H1 (cell line): Measurements from ENCODE around the gene KIAA0319L. TPM values are rescaled to one million over a fixed set of nuclear protein-coding genes. Genes with fewer than 3 reads are reported as not detected.

Source experiments
- CTCF ChIA-PET: fragments of 300-600 bp; sonication (Branson Sonifier 250); formaldehyde crosslinking; loops from one replicate; lab custom pipeline; 2021; ENCODE audit not compliant: partially characterized antibody; lab: Charles Lee
- POLR2A ChIA-PET: fragments of 300-600 bp; sonication (Branson Sonifier 250); formaldehyde crosslinking; loops from one replicate; lab custom pipeline; 2021; ENCODE audit warnings: inconsistent platforms; ENCODE audit not compliant: partially characterized antibody; lab: Charles Lee
- DNase-seq, 2 experiments: peaks; one replicate each; pipeline versions ENCODE4 v3.0.0 to v3.0.0-alpha.2; 2010 to 2022; ENCODE audit warnings: low spot score in 2 of 2, low read depth in 1 of 2, mixed read lengths in 1 of 2
- FAIRE-seq: peaks from 2 replicates; lab custom pipeline; 2011; peaks lifted over from hg19 to GRCh38; lab: Jason Lieb, UNC
- H2AFZ ChIP-seq: 2 replicates; pipeline ENCODE4 v1.8.1; 2012; ENCODE audit warnings: low read length, inconsistent platforms
- H2AK5ac ChIP-seq: 2 replicates; pipeline ENCODE4 v1.6.1; 2013; ENCODE audit warnings: low read depth, low read length
- H2BK120ac ChIP-seq: replicated peaks from 2 replicates; pipeline ENCODE3; 2013; ENCODE audit warnings: low read depth, low read length, inconsistent platforms
- H2BK12ac ChIP-seq: 2 replicates; pipeline ENCODE4 v1.6.1; 2013; ENCODE audit warnings: low read depth, low read length
- H2BK15ac ChIP-seq: 2 replicates; pipeline ENCODE4 v1.6.1; 2013; ENCODE audit warnings: low read length
- H2BK20ac ChIP-seq: 2 replicates; pipeline ENCODE4 v1.6.1; 2013; ENCODE audit warnings: low read length
- H2BK5ac ChIP-seq: 2 replicates; pipeline ENCODE4 v1.6.1; 2013; ENCODE audit warnings: low read depth, low read length
- H3K14ac ChIP-seq: 2 replicates; pipeline ENCODE4 v1.6.1; 2013; ENCODE audit warnings: inconsistent platforms; ENCODE audit not compliant: insufficient read length
- H3K18ac ChIP-seq: 2 replicates; pipeline ENCODE4 v1.6.1; 2013; ENCODE audit warnings: low read length; ENCODE audit errors: extremely low read depth
- H3K23ac ChIP-seq: 2 replicates; pipeline ENCODE4 v1.6.1; 2013; ENCODE audit warnings: inconsistent platforms; ENCODE audit not compliant: insufficient read length
- H3K23me2 ChIP-seq: 2 replicates; pipeline ENCODE4 v1.6.1; 2013; ENCODE audit warnings: low read depth, low read length
- H3K27ac ChIP-seq: 2 replicates; pipeline ENCODE4 v1.6.1; 2011; ENCODE audit warnings: low read depth, low read length, inconsistent platforms
- H3K27me3 ChIP-seq, 4 experiments: replicated peaks in 1 of 4; 1 replicate in 1 of 4; 2 replicates in 3 of 4; pipeline versions ENCODE4 v1.6.1 to v1.8.1; 2011 to 2013; ENCODE audit warnings: low read length in 3 of 4, mild to moderate bottlenecking in 3 of 4, inconsistent platforms in 2 of 4, mixed read lengths in 2 of 4, moderate library complexity in 1 of 4; ENCODE audit not compliant: control insufficient read depth in 3 of 4, insufficient read depth in 3 of 4; ENCODE audit errors: extremely low read depth in 1 of 4
- H3K36me3 ChIP-seq, 4 experiments: 2 replicates each; pipeline versions ENCODE4 v1.6.1 to v1.8.1; 2011 to 2013; ENCODE audit warnings: mild to moderate bottlenecking in 4 of 4, low read length in 3 of 4, moderate library complexity in 2 of 4, control low read depth in 1 of 4, inconsistent platforms in 1 of 4; ENCODE audit not compliant: insufficient read depth in 4 of 4, control insufficient read depth in 2 of 4
- H3K4ac ChIP-seq: replicated peaks from 2 replicates; pipeline ENCODE3; 2013; ENCODE audit warnings: low read length, low read depth, mixed read lengths, inconsistent platforms; ENCODE audit not compliant: insufficient read length
- H3K4me1 ChIP-seq, 4 experiments: replicated peaks in 1 of 4; 1 replicate in 1 of 4; 2 replicates in 3 of 4; pipeline versions ENCODE4 v1.6.1 to v1.8.1; 2011 to 2013; ENCODE audit warnings: low read length in 3 of 4, inconsistent platforms in 2 of 4, mixed read lengths in 1 of 4; ENCODE audit not compliant: insufficient read depth in 4 of 4, control insufficient read depth in 3 of 4
- H3K4me2 ChIP-seq, 2 experiments: 2 replicates each; pipeline versions ENCODE4 v1.6.1 to v1.8.1; 2011 to 2013; ENCODE audit warnings: low read depth in 2 of 2, low read length in 2 of 2, control low read depth in 1 of 2, inconsistent platforms in 1 of 2, mild to moderate bottlenecking in 1 of 2; ENCODE audit not compliant: insufficient read depth in 1 of 2
- H3K4me3 ChIP-seq, 4 experiments: fragments of 200-600, 300-600 bp in 1 of 4; sonication (generic), shearing (Covaris generic), sonication (Bioruptor Twin) in 1 of 4; 2 replicates each; pipeline versions ENCODE4 v1.5.1 to v1.8.1; 2011 to 2016; ENCODE audit warnings: low read length in 4 of 4, low read depth in 3 of 4, control low read depth in 2 of 4, inconsistent platforms in 2 of 4, mild to moderate bottlenecking in 2 of 4, mixed read lengths in 1 of 4, moderate library complexity in 1 of 4; ENCODE audit not compliant: insufficient read depth in 2 of 4; ENCODE audit errors: extremely low read depth in 1 of 4
- H3K56ac ChIP-seq: replicated peaks from 2 replicates; pipeline ENCODE3; 2013; ENCODE audit warnings: low read depth, mild to moderate bottlenecking, mixed read lengths, low read length, inconsistent platforms; ENCODE audit not compliant: insufficient read length
- H3K79me1 ChIP-seq: 2 replicates; pipeline ENCODE4 v1.6.1; 2013; ENCODE audit warnings: low read depth, low read length, control low read depth
- H3K79me2 ChIP-seq, 2 experiments: 2 replicates each; pipeline versions ENCODE4 v1.6.1 to v1.8.1; 2012 to 2013; ENCODE audit warnings: low read length in 2 of 2, mild to moderate bottlenecking in 2 of 2, inconsistent platforms in 1 of 2; ENCODE audit not compliant: insufficient read depth in 2 of 2, control insufficient read depth in 1 of 2
- H3K9ac ChIP-seq, 4 experiments: replicated peaks in 1 of 4; 1 replicate in 1 of 4; 2 replicates in 3 of 4; pipeline versions ENCODE4 v1.6.1 to v1.8.1; 2011 to 2013; ENCODE audit warnings: low read depth in 3 of 4, low read length in 3 of 4, control low read depth in 2 of 4, mild to moderate bottlenecking in 2 of 4, moderate library complexity in 2 of 4, inconsistent platforms in 1 of 4; ENCODE audit errors: extremely low read depth in 1 of 4
- H3K9me3 ChIP-seq, 2 experiments: 2 replicates each; pipeline versions ENCODE4 v1.6.1 to v1.8.1; 2012 to 2013; ENCODE audit warnings: mild to moderate bottlenecking in 2 of 2, moderate library complexity in 2 of 2, control low read depth in 1 of 2, inconsistent platforms in 1 of 2, low read depth in 1 of 2, low read length in 1 of 2, mixed read lengths in 1 of 2; ENCODE audit not compliant: insufficient read depth in 2 of 2
- H4K20me1 ChIP-seq, 2 experiments: replicated peaks in 1 of 2; 2 replicates each; pipeline versions ENCODE3 to v1.8.1; 2011 to 2013; ENCODE audit warnings: inconsistent platforms in 2 of 2, low read length in 2 of 2, mild to moderate bottlenecking in 1 of 2; ENCODE audit not compliant: insufficient read depth in 2 of 2, control insufficient read depth in 1 of 2
- H4K5ac ChIP-seq: 2 replicates; pipeline ENCODE4 v1.6.1; 2013; ENCODE audit warnings: low read length, low read depth, mixed read lengths, inconsistent platforms; ENCODE audit not compliant: insufficient read length
- H4K8ac ChIP-seq: 2 replicates; pipeline ENCODE4 v1.8.0; 2013; ENCODE audit warnings: mild to moderate bottlenecking, moderate library complexity, low read length, inconsistent platforms; ENCODE audit not compliant: insufficient read depth; ENCODE audit errors: extremely low read depth
- H4K91ac ChIP-seq: replicated peaks from 2 replicates; pipeline ENCODE3; 2013; ENCODE audit warnings: low read length, mixed read lengths, inconsistent platforms; ENCODE audit not compliant: insufficient read length
- CHD2 ChIP-seq: IDR thresholded peaks from 2 replicates; pipeline ENCODE4 v1.6.1; 2012; ENCODE audit warnings: low read length, improper control_type of control experiment
- HDAC2 ChIP-seq, 2 experiments: fragments of 300-600 bp in 1 of 2; sonication (generic) in 1 of 2; IDR thresholded peaks; 2 replicates each; pipeline ENCODE4 v1.6.1; 2011 to 2012; ENCODE audit warnings: low read depth in 2 of 2, low read length in 2 of 2, mild to moderate bottlenecking in 2 of 2, moderate library complexity in 2 of 2, borderline replicate concordance in 1 of 2, inconsistent platforms in 1 of 2
- KDM1A ChIP-seq: fragments of 200-600, 300-600 bp; sonication (generic); IDR thresholded peaks from 2 replicates; pipeline ENCODE4 v1.7.1; 2016; ENCODE audit warnings: mild to moderate bottlenecking, low read length, borderline replicate concordance
- NRF1 ChIP-seq: IDR thresholded peaks from 2 replicates; pipeline ENCODE4 v1.6.1; 2011; ENCODE audit warnings: mild to moderate bottlenecking, low read depth, low read length, improper control_type of control experiment
- PHF8 ChIP-seq: fragments of 200-600 bp; sonication (generic); conservative IDR thresholded peaks from 2 replicates; pipeline ENCODE4 v1.7.1; 2012; ENCODE audit warnings: low read depth, mild to moderate bottlenecking, inconsistent platforms, low read length, moderate library complexity
- RFX5 ChIP-seq: IDR thresholded peaks from 2 replicates; pipeline ENCODE4 v1.6.1; 2011; ENCODE audit warnings: low read depth, low read length, improper control_type of control experiment, borderline replicate concordance
- SIN3A ChIP-seq, 2 experiments: IDR thresholded peaks in 1 of 2; conservative IDR thresholded peaks in 1 of 2; 2 replicates each; pipeline ENCODE4 v1.6.1; 2011 to 2012; ENCODE audit warnings: low read length in 2 of 2, improper control_type of control experiment in 1 of 2, low read depth in 1 of 2, mild to moderate bottlenecking in 1 of 2
- SP2 ChIP-seq: IDR thresholded peaks from 2 replicates; pipeline ENCODE4 v1.6.1; 2012; ENCODE audit warnings: mild to moderate bottlenecking, low read length, inconsistent platforms
- SUZ12 ChIP-seq: fragments of 200-600 bp; sonication (generic); IDR thresholded peaks from 2 replicates; pipeline ENCODE4 v1.6.1; 2012; ENCODE audit warnings: mild to moderate bottlenecking, inconsistent platforms, low read length, moderate library complexity, mixed read lengths
- WGBS, 2 experiments: shearing (Covaris generic) in 1 of 2; methylation state at CpG; one replicate each; pipeline versions ENCODE4 v1.1.6 to v1.1.7; 2013 to 2015; ENCODE audit warnings: low lambda C conversion rate in 2 of 2, mixed read lengths in 2 of 2, inconsistent platforms in 1 of 2, low coverage in 1 of 2, missing lambda C conversion rate in 1 of 2; ENCODE audit not compliant: insufficient replicate concordance in 2 of 2, insufficient coverage in 1 of 2, insufficient read length in 1 of 2; ENCODE audit errors: extremely low coverage in 1 of 2, missing lambda C conversion rate in 1 of 2; 5-methylcytosine and 5-hydroxymethylcytosine counted together
- polyA plus RNA-seq, 7 experiments: library from polyadenylated mRNA; depleted of rRNA in 3 of 7; stranded (reverse) in 5 of 7; unstranded in 2 of 7; fragments of >200 nt in 5 of 7; fragments of 200-250 nt in 2 of 7; gene quantifications; 1 replicate in 5 of 7; 2 replicates in 1 of 7; 4 replicates in 1 of 7; pipeline versions ENCODE4 v1.2.1 to v1.2.3, GENCODE V29; 2011 to 2013; ENCODE audit warnings: missing spikeins in 2 of 7, mixed read lengths in 2 of 7
- total RNA-seq: library from RNA; stranded (reverse); fragmentation: NEBNext Ultra II Directional; extraction: Animal tissue kit (Norgen Biotek cat#: 25700); gene quantifications from 2 replicates; pipeline ENCODE4 v1.2.1, GENCODE V29; 2021
- TF ChIP-seq, protein P1 (sequence below), 3 experiments: IDR thresholded peaks; 1 replicate in 2 of 3; 2 replicates in 1 of 3; pipeline versions ENCODE4 v1.5.1 to v1.6.1; 2011; ENCODE audit warnings: low read length in 3 of 3, mild to moderate bottlenecking in 3 of 3, inconsistent platforms in 2 of 3, low read depth in 1 of 3, moderate library complexity in 1 of 3; ENCODE audit not compliant: insufficient read depth in 1 of 3; ENCODE audit errors: control extremely low read depth in 1 of 3

Gene KIAA0319L
- total and polyA plus RNA-seq, 2 of the 8 experiments (the other 6 are each of a cell fraction or from before 2014, with no cell fraction given): 40.1 to 55.7 TPM

DNA sequence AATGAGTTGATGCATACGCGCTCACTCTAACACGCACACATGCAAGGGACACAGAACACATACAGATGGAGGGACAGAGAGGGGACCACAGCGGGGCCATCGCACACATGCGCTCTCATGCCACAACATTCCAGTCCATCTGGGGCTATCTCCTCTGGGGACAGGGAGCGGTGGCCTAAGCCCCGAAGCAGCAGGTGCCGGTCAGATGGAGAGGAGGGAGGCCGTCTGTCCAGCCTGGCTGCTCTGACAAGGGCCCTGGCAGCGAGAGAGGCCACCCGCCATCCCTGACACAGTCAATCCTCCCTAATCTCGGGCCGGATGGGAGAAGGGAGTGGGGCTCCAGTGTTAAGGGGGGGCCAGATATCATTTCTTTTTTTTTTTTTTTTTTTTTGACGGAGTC lies 123.5 kb downstream of the KIAA0319L start:
- Histone ChIP-seq H2AK5ac (no peak overlapping the region), H3K27me3 (no peaks in the 10 kb centered on the region), H2BK20ac (no peak overlapping the region), H3K9ac (no peak overlapping the region), H4K20me1 (peaks cover 0 to 3% of the 10 kb centered on the region in 2 experiments), H3K4me2 (no peak overlapping the region), H2BK15ac (no peak overlapping the region), H3K9me3 (no peaks in the 10 kb centered on the region), H3K23ac (no peak overlapping the region), H3K56ac (no peak overlapping the region), H3K4me1 (no peaks in the 10 kb centered on the region), H3K18ac (no peak overlapping the region; the same call in 1 of the 2 replicates), H3K27ac (no peak overlapping the region), H3K36me3 (peaks cover 5 to 40% (median 14%) of the 10 kb centered on the region in 4 experiments; a peak in 5 of 8 replicates), H3K23me2 (no peaks in the 10 kb centered on the region), H3K4ac (no peak overlapping the region), H3K4me3 (no peak overlapping the region), H4K8ac (no peak overlapping the region), H4K91ac (no peak overlapping the region), H4K5ac (no peak overlapping the region), H2AFZ (no peak overlapping the region), H3K79me1 (no peaks in the 10 kb centered on the region), H3K14ac (no peak overlapping the region), H2BK12ac (no peak overlapping the region), H3K79me2 (no peaks in the 10 kb centered on the region), H2BK120ac (no peak overlapping the region), H2BK5ac (no peak overlapping the region)
- CTCF ChIA-PET: interaction anchor here (12.9 kb wide), 1 partner anchor 18 kb away, joined by 134 read pairs; no protein-coding TSS in a partner anchor
- POLR2A ChIA-PET: interaction anchor here (1.5 kb wide), 1 partner anchor 241 kb away, joined by 3 read pairs; the partner anchor contains the start of gene SFPQ
- DNase-seq (no peak), FAIRE-seq (no peak)
- WGBS, 2 experiments: 94% methylated on average over 14 of the region's 15 CpGs; no CpG with 5 or more reads in 1 of the 2 experiments
- no peak for TF ChIP-seq NRF1
- no peak for TF ChIP-seq SIN3A (conservative IDR thresholded peaks at IDR 0.05 in 1 of 2, IDR thresholded peaks at IDR 0.05 in 1 of 2; ENCODE audit: low read depth in 1 of 2, low read length in 2 of 2)
- no peak for TF ChIP-seq HDAC2 (IDR thresholded peaks at IDR 0.05; ENCODE audit: borderline replicate concordance in 1 of 2, low read depth in 2 of 2, low read length in 2 of 2)
- TF ChIP-seq, protein P1, sequence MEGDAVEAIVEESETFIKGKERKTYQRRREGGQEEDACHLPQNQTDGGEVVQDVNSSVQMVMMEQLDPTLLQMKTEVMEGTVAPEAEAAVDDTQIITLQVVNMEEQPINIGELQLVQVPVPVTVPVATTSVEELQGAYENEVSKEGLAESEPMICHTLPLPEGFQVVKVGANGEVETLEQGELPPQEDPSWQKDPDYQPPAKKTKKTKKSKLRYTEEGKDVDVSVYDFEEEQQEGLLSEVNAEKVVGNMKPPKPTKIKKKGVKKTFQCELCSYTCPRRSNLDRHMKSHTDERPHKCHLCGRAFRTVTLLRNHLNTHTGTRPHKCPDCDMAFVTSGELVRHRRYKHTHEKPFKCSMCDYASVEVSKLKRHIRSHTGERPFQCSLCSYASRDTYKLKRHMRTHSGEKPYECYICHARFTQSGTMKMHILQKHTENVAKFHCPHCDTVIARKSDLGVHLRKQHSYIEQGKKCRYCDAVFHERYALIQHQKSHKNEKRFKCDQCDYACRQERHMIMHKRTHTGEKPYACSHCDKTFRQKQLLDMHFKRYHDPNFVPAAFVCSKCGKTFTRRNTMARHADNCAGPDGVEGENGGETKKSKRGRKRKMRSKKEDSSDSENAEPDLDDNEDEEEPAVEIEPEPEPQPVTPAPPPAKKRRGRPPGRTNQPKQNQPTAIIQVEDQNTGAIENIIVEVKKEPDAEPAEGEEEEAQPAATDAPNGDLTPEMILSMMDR (IDR thresholded peaks at IDR 0.05; ENCODE audit: control extremely low read depth in 1 of 3, insufficient read depth in 1 of 3, low read depth in 1 of 3, low read length in 3 of 3): no peak
- no peak for TF ChIP-seq SUZ12
- TF ChIP-seq PHF8: no peak
- no peak for TF ChIP-seq KDM1A
- TF ChIP-seq CHD2: no peak
- TF ChIP-seq SP2: no peak
- no peak for TF ChIP-seq RFX5
